Heart left ventricle (tissue), 16 donors: ENCODE results near the gene HLCS. TPM values are rescaled to one million over a fixed set of nuclear protein-coding genes. Genes with fewer than 3 reads are reported as not detected.

Experiments
- ATAC-seq, 4 donors: fragments of 200-7000 bp; cut with Tn5 transposase; one replicate each; pipeline ENCODE4 v1.9.1; 2020 to 2022; ENCODE audit warnings: moderate library complexity in 4 of 4, mild to moderate bottlenecking in 3 of 4, moderate number of reproducible peaks in 1 of 4
- DNase-seq, 5 donors: peaks; one replicate each; pipeline ENCODE4 v3.0.0-alpha.2; 2020
- H3K27ac ChIP-seq, 12 donors: fragments of 200-600 bp; sonication (generic) in 4 of 12; one replicate each; pipeline versions ENCODE4 v1.5.0 to v1.8.0; 2016 to 2022; ENCODE audit warnings: mild to moderate bottlenecking in 2 of 12
- H3K27me3 ChIP-seq, 9 donors: fragments of 200-600 bp; sonication (generic) in 2 of 9; one replicate each; pipeline versions ENCODE4 v1.5.1 to v1.8.0; 2016 to 2022; ENCODE audit warnings: mild to moderate bottlenecking in 3 of 9
- H3K36me3 ChIP-seq, 9 donors: fragments of 200-600 bp; sonication (generic) in 2 of 9; one replicate each; pipeline versions ENCODE4 v1.5.0 to v1.8.0; 2018 to 2022; ENCODE audit warnings: mild to moderate bottlenecking in 2 of 9
- H3K4me1 ChIP-seq, 12 donors: fragments of 200-600 bp; sonication (generic) in 4 of 12; one replicate each; pipeline versions ENCODE4 v1.5.0 to v1.8.0; 2016 to 2022; ENCODE audit warnings: mild to moderate bottlenecking in 3 of 12
- H3K4me3 ChIP-seq, 12 donors: fragments of 200-600 bp; sonication (generic) in 4 of 12; one replicate each; pipeline versions ENCODE4 v1.5.0 to v1.8.0; 2017 to 2022; ENCODE audit warnings: mild to moderate bottlenecking in 9 of 12, moderate library complexity in 4 of 12
- H3K9me3 ChIP-seq, 12 donors: fragments of 200-600 bp; sonication (generic) in 4 of 12; one replicate each; pipeline versions ENCODE4 v1.5.0 to v1.8.0; 2016 to 2022; ENCODE audit warnings: mild to moderate bottlenecking in 1 of 12
- POLR2A ChIP-seq, 2 donors: fragments of 450-650 bp; IDR thresholded peaks; one replicate each; pipeline ENCODE4 v1.6.1; 2017; ENCODE audit warnings: antibody characterized with exemption in 2 of 2, mild to moderate bottlenecking in 2 of 2, moderate library complexity in 2 of 2
- WGBS, 4 donors: extraction: QIAGEN DNeasy Blood & Tissue Kit in 2 of 4; methylation state at CpG; one replicate each; pipeline versions ENCODE4 v1.1.5 to v1.1.7; 2013 to 2018; 5-methylcytosine and 5-hydroxymethylcytosine counted together
- intact Hi-C, 10 donors: fragments of 100-400 bp; cut with DNase I; formaldehyde crosslinking; loops; one replicate each; pipeline versions ENCODE4 v1.11.1 to v1.14.2; 2022
- polyA plus RNA-seq, 2 donors: library from polyadenylated mRNA; stranded (reverse); fragments of 200-250 nt; gene quantifications; one replicate each; pipeline ENCODE4 v1.2.3, GENCODE V29; 2013
- total RNA-seq, 9 donors: library from RNA; depleted of rRNA in 2 of 9; stranded (reverse); fragments of >200 nt in 2 of 9; fragmentation: NEBNext Ultra II Directional in 3 of 9; extraction: Animal tissue kit (Norgen Biotek cat#: 25700) in 3 of 9; gene quantifications; one replicate each; pipeline versions ENCODE4 v1.1.0 to v1.2.4, GENCODE V29; 2016 to 2023
- TF ChIP-seq, protein P1 (sequence below), 12 donors: fragments of 200-600 bp; sonication (generic) in 4 of 12; IDR thresholded peaks; one replicate each; pipeline versions ENCODE4 v1.5.0 to v1.8.0; 2018 to 2022; ENCODE audit warnings: antibody characterized with exemption in 12 of 12, mild to moderate bottlenecking in 5 of 12
- donor health status: ischemic (EF 13 %, LVEDD 7.1; RV severe dilation, severe dysfunction).
- donor health status: healthy with polysubstance abuse.
- donor health status: DM: no; HTN: yes; CAD: no.
- donor health status: DM: no; HTN: no; CAD: no.
- donor health status: ischemic (EF 25% LVEDD 6.9; RV normal size, moderate dysfunction).
- donor health status: ischemic (EF 25% LVEDD 5.7; RV mildly dilated, moderate dysfunction).
- donor health status: healthy.
- donor health status: DM: yes; HTN: yes; CAD: no.
- donor health status: ischemic (EF 35%, LVEDD 5.7; RV mildly dilated, moderate dysfunction).
- donor health status: nonischemic (EF 11% LVEDD 7.7; RV severe dilation, severe dysfunction).
- donor health status: DM: yes; HTN: yes; CAD: no.
- donor health status: PGD.
- donor health status: ischemic (EF 29% LVEDD 5.4; RV normal size, mild dysfunction).
- donor health status: nonischemic (EF 23%, LVEDD 6.1; RV moderate dilation, normal function).

Gene HLCS
- total and polyA plus RNA-seq, 11 donors: 1.8 to 15.2 (median 6.2) TPM

DNA sequence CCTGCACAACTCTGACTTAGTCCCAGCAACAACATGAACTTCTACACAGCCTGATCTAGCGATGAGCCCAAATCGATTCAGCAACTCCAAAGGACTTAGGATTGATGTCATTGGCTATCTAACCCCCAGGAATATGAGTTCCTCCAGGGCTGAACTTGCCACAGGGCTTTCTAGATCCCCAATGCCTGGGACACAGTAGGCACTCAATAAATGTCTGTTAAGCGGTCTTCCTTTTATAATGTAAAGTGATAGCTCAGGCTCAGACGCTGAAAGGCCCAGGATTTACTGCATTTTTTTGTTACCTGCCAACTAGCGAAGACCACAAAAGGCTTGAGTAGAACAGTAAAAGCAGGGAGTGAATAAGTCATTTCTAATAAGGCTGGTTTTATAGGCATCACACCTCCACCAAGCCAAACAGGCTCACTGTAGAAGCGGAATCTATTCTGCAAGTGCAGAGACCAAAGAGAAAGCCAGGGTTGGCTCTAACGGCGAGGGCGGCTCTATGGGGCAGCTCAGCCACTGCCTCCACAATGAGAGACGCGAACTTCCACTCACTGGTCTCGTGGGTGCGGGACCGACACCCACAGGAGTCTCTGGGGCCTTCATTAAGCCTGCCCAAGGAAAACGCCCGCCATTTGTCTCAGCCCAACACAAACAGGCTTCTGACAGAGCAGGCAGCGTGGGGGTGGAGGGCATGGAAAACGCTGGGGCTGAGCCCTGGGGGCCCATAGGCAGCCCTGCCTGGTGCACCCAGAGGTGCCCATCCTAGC is 52.0 kb downstream of the HLCS start:
- no peak for DNase-seq
- no peaks in the 10 kb centered on the region for H3K36me3 ChIP-seq
- no peak for TF ChIP-seq POLR2A (IDR thresholded peaks at IDR 0.05)
- TF ChIP-seq, protein P1, sequence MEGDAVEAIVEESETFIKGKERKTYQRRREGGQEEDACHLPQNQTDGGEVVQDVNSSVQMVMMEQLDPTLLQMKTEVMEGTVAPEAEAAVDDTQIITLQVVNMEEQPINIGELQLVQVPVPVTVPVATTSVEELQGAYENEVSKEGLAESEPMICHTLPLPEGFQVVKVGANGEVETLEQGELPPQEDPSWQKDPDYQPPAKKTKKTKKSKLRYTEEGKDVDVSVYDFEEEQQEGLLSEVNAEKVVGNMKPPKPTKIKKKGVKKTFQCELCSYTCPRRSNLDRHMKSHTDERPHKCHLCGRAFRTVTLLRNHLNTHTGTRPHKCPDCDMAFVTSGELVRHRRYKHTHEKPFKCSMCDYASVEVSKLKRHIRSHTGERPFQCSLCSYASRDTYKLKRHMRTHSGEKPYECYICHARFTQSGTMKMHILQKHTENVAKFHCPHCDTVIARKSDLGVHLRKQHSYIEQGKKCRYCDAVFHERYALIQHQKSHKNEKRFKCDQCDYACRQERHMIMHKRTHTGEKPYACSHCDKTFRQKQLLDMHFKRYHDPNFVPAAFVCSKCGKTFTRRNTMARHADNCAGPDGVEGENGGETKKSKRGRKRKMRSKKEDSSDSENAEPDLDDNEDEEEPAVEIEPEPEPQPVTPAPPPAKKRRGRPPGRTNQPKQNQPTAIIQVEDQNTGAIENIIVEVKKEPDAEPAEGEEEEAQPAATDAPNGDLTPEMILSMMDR (IDR thresholded peaks at IDR 0.05): no peak
- no peak overlapping the region for H3K4me3 ChIP-seq
- ATAC-seq: no peak
- WGBS, 4 donors: 92 to 95% (median 93%) methylated on average over 18 of the region's 18 CpGs
- no peaks in the 10 kb centered on the region for H3K27me3 ChIP-seq
- no peak overlapping the region for H3K27ac ChIP-seq
- intact Hi-C loops: loop anchor here in 7 of 10 donors (5.0 to 10.0 kb wide), 4 partner anchors 57 to 167 kb away; no protein-coding TSS in a partner anchor
- no peaks in the 10 kb centered on the region for H3K9me3 ChIP-seq
- peaks cover 0 to 20% (median 0%) of the 10 kb centered on the region in 12 donors for H3K4me1 ChIP-seq

DNA sequence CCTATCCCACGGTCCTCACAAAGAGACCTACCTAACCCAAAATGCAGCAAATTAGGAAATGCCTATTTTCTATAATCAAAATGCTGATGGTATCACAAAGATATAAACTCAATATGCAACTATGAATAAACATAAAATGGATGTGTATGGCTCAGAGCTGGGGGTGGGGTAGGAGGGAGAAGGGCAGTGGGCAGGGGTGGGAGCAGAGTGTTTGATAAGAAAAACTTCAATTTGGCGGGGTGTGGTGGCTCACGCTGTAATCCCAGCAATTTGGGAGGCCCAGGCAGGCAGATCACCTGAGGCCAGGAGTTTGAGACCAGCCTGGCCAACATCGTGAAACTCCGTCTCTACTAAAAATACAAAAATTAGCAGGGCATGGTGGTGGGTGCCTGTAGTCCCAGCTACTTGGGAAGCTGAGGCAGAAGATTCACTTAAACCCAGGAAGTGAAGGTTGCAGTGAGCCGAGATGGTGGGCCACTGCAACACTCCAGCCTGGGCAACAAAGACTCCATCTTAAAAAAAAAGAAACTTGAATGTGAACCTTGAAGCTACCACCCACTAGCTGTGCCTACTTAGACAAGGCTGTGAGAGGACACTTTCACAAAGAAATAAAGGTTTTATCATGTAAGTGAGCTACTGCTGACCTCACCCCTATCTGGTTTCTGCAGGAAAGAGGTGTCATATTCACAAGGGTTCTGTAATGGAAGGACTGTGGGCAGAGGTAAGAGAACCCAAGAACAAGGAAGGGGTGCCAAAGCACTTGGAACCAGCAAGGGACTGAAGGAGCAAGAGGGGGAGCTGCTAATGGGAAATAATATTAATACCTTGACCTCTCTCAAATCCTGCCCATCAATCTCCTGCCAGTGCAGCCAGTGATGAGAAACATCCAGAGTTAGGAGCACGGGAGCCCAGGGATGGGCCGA is 53.0 kb downstream of the HLCS start:
- ATAC-seq: no peak
- no peaks in the 10 kb centered on the region for H3K27me3 ChIP-seq
- DNase-seq: no peak
- H3K4me1 ChIP-seq: peaks cover 0 to 20% (median 0%) of the 10 kb centered on the region in 12 donors
- H3K4me3 ChIP-seq: no peak overlapping the region
- H3K9me3 ChIP-seq: no peaks in the 10 kb centered on the region
- no peak overlapping the region for H3K27ac ChIP-seq
- intact Hi-C loops: loop anchor here in 2 of 10 donors (10.0 kb wide), 1 partner anchor 59 kb away; no protein-coding TSS in a partner anchor
- 92 to 98% (median 97%) methylated on average over 8 of the region's 8 CpGs for WGBS, 4 donors
- H3K36me3 ChIP-seq: no peaks in the 10 kb centered on the region
- TF ChIP-seq, protein P1 (IDR thresholded peaks at IDR 0.05): no peak
- TF ChIP-seq POLR2A (IDR thresholded peaks at IDR 0.05): no peak

DNA sequence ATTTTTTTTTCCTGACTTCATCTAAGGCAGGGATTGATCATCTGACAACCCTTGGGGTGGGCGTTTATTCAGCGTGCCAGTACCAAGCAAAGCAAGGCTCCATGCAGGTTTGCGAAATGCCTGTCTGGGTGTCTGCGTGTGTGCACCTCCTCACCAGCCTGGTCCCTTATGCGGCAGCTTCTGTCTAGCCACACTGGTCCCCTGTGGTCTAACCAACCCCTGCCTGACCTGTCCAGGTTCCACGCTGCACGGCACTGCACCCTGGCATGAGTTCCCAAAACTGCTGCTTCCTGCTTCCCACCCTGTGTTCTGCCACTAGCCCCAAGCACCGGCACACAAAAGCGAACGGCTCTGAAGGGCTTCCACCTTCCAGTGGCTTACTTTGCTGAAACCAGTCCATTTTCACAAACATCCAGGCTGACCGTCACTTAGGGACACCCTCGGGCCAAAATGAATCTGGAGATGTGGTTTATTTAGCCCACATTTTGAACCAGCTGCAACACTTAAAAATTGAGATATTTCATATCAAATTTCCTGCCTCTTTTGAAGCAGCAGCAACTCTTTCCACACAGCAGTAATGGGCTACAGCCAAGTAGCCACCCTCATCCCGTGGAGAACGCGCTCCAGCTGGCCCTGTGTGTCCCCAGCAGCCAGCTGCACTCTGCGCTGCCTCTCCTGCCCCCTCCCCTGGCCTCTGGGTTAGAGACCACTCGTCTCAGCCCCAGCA is 55.7 kb downstream of the HLCS start:
- Histone ChIP-seq H3K36me3 (no peaks in the 10 kb centered on the region), H3K27me3 (no peaks in the 10 kb centered on the region), H3K4me3 (no peak overlapping the region), H3K4me1 (peaks cover 0 to 7% (median 0%) of the 10 kb centered on the region in 12 donors), H3K9me3 (no peaks in the 10 kb centered on the region), H3K27ac (no peak overlapping the region)
- 81 to 88% (median 83%) methylated on average over 12 to 17 of the region's 17 CpGs for whole genome bisulfite sequencing, 4 donors
- TF ChIP-seq, protein P1 (IDR thresholded peaks at IDR 0.05): no peak
- no peak for TF ChIP-seq POLR2A (IDR thresholded peaks at IDR 0.05)
- ATAC-seq (peak in 3 of 4 donors; percentile 49 to 77 (median 59)), DNase-seq (peak in 1 of 5 donors; percentile 48)
- intact Hi-C loops: loop anchor here in 2 of 10 donors (10.0 kb wide), 1 partner anchor 56 kb away; no protein-coding TSS in a partner anchor
